Natural killer cell (primary cell): ENCODE measurements around the gene SMIM41. TPM values are rescaled to one million over a fixed set of nuclear protein-coding genes. Genes with fewer than 3 reads are reported as not detected.
A peak's percentile ranks its signal among the peaks of the same experiment; 100 is the strongest.

Experiments used
- ATAC-seq, 3 donors: fragments of 150-1000 bp in 2 of 3; fragments of 200-7000 bp in 1 of 3; cut with Tn5 transposase; 1 replicate in 1 of 3; 2 replicates in 2 of 3; pipeline ENCODE4 v1.10.0; 2021; ENCODE audit warnings: mild to moderate bottlenecking in 2 of 3, moderate library complexity in 2 of 3
- DNase-seq, 2 donors: peaks; one replicate each; pipeline versions ENCODE4 v3.0.0 to v3.0.0-alpha.2; 2013 to 2021; ENCODE audit warnings: mixed read lengths in 1 of 2
- H3K27ac ChIP-seq: one replicate; pipeline ENCODE4 v1.5.1; 2013; ENCODE audit warnings: mild to moderate bottlenecking, low read length
- H3K27me3 ChIP-seq: one replicate; pipeline ENCODE4 v1.6.1; 2013; ENCODE audit warnings: low read length; ENCODE audit not compliant: control insufficient read depth, insufficient read depth
- H3K36me3 ChIP-seq: one replicate; pipeline ENCODE4 v1.6.1; 2013; ENCODE audit warnings: low read length; ENCODE audit not compliant: control insufficient read depth, insufficient read depth
- H3K4me1 ChIP-seq: one replicate; pipeline ENCODE4 v1.6.1; 2013; ENCODE audit warnings: low read length; ENCODE audit not compliant: control insufficient read depth, insufficient read depth
- H3K4me3 ChIP-seq: one replicate; pipeline ENCODE4 v1.5.1; 2013; ENCODE audit warnings: low read length
- H3K9me3 ChIP-seq: one replicate; pipeline ENCODE4 v1.6.1; 2013; ENCODE audit warnings: low read length; ENCODE audit not compliant: control insufficient read depth, insufficient read depth
- H3K27ac Mint-ChIP-seq, 2 donors: one replicate each; pipeline ENCODE4 v1.8.0; 2022; ENCODE audit warnings: mild to moderate bottlenecking in 2 of 2, mixed read lengths in 2 of 2, moderate library complexity in 1 of 2
- H3K27me3 Mint-ChIP-seq, 2 donors: one replicate each; pipeline ENCODE4 v1.8.0; 2022; ENCODE audit warnings: low read depth in 2 of 2, mixed read lengths in 2 of 2
- H3K36me3 Mint-ChIP-seq: one replicate; pipeline ENCODE4 v1.8.0; 2022; ENCODE audit warnings: mixed read lengths
- H3K4me1 Mint-ChIP-seq, 2 donors: one replicate each; pipeline ENCODE4 v1.8.0; 2022; ENCODE audit warnings: mixed read lengths in 2 of 2
- H3K4me3 Mint-ChIP-seq: one replicate; pipeline ENCODE4 v1.8.0; 2022; ENCODE audit warnings: mild to moderate bottlenecking, moderate library complexity, mixed read lengths
- H3K9me3 Mint-ChIP-seq, 2 donors: one replicate each; pipeline ENCODE4 v1.8.0; 2022; ENCODE audit warnings: mixed read lengths in 2 of 2
- WGBS: methylation state at CpG from one replicate; pipeline ENCODE4 v1.1.7; 2013; ENCODE audit warnings: missing lambda C conversion rate; ENCODE audit not compliant: insufficient coverage; 5-methylcytosine and 5-hydroxymethylcytosine counted together
- intact Hi-C: fragments of 100-400 bp; cut with micrococcal nuclease; formaldehyde crosslinking; loops from one replicate; pipeline ENCODE4 v1.14.2; 2022
- total RNA-seq, 4 donors: library from RNA; stranded (reverse); fragments of 120-200 nt in 1 of 4; gene quantifications; one replicate each; pipeline versions ENCODE4 v1.2.3 to v1.2.4, GENCODE V29; 2013 to 2022
- TF ChIP-seq, protein P1 (sequence below): fragments of 200-600 bp; IDR thresholded peaks from one replicate; pipeline ENCODE4 v1.8.0; 2022; ENCODE audit warnings: antibody characterized with exemption

The SMIM41 gene
- total RNA-seq, 3 donors from 2014 or later (not counting 1 experiment from before 2014, with no cell fraction given) = not detected

DNA sequence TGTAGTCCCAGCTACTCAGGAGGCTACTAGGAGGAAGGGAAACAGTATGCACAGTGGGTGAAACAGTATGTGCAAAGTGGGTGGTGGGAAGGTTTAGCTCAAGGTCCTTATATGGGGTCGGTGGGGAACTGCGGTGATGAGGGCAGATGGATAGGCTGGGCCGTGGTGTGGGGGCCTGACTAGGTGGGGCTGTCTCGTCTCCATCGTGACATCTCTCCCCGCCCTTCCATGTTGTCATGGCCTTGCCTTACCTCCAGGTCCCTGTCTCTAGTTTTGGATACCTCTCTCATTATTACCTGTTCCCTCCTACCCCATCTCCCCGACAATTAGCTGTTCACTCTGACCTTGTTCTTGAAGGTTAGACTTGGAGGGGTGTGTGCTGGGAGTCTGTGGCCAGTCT, 32.6 kb upstream of the SMIM41 start:
- Mint-ChIP-seq H3K4me3 (no peak overlapping the region), H3K9me3 (no peaks in the 10 kb centered on the region), H3K27ac (peak overlapping the region in 1 of 2 donors; percentile 18), H3K4me1 (peaks cover 34 to 44% of the 10 kb centered on the region in 2 donors), H3K27me3 (peaks cover 0 to 9% of the 10 kb centered on the region in 2 donors), H3K36me3 (no peaks in the 10 kb centered on the region)
- Histone ChIP-seq H3K9me3 (no peaks in the 10 kb centered on the region), H3K27ac (no peak overlapping the region), H3K4me3 (no peak overlapping the region), H3K36me3 (no peaks in the 10 kb centered on the region), H3K27me3 (no peaks in the 10 kb centered on the region), H3K4me1 (peaks cover 43% of the 10 kb centered on the region)
- WGBS = 94% methylated on average over 6 of the region's 7 CpGs
- DNase-seq (no peak), ATAC-seq (no peak)
- TF ChIP-seq, protein P1, sequence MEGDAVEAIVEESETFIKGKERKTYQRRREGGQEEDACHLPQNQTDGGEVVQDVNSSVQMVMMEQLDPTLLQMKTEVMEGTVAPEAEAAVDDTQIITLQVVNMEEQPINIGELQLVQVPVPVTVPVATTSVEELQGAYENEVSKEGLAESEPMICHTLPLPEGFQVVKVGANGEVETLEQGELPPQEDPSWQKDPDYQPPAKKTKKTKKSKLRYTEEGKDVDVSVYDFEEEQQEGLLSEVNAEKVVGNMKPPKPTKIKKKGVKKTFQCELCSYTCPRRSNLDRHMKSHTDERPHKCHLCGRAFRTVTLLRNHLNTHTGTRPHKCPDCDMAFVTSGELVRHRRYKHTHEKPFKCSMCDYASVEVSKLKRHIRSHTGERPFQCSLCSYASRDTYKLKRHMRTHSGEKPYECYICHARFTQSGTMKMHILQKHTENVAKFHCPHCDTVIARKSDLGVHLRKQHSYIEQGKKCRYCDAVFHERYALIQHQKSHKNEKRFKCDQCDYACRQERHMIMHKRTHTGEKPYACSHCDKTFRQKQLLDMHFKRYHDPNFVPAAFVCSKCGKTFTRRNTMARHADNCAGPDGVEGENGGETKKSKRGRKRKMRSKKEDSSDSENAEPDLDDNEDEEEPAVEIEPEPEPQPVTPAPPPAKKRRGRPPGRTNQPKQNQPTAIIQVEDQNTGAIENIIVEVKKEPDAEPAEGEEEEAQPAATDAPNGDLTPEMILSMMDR = no peak
- intact Hi-C loops = no loop called here

DNA sequence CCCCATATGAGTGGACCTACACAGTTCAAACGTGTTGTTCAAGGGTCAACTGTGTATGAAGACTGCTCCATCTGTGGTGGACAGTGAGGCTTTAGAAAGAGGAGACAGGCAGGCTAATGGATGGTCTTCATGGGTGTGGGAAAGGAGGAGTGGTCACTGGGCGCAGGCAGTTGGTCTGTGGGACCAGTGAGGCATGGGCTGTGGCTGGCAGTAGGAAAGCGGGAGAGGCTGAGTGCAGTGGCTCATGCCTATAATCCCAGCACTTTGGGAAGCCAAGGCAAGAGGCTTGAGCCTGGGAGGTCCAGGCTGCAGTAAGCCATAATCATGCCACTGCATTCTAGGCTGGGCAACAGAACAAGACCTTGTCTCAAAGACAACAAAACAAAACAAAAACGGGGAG, 30.2 kb upstream of the SMIM41 start:
- WGBS = 78% methylated on average over 4 of the region's 4 CpGs
- Mint-ChIP-seq H3K36me3 (no peaks in the 10 kb centered on the region), H3K27me3 (peaks cover 0 to 7% of the 10 kb centered on the region in 2 donors), H3K9me3 (no peaks in the 10 kb centered on the region), H3K4me1 (peaks cover 31 to 40% of the 10 kb centered on the region in 2 donors), H3K4me3 (peak overlapping the region; percentile 81), H3K27ac (peak overlapping the region; percentile 95 to 97)
- TF ChIP-seq, protein P1 = no peak
- ATAC-seq (no peak), DNase-seq (no peak)
- Histone ChIP-seq H3K9me3 (no peaks in the 10 kb centered on the region), H3K4me1 (peaks cover 43% of the 10 kb centered on the region), H3K27ac (no peak overlapping the region), H3K27me3 (no peaks in the 10 kb centered on the region), H3K4me3 (no peak overlapping the region), H3K36me3 (no peaks in the 10 kb centered on the region)
- intact Hi-C loops = no loop called here

DNA sequence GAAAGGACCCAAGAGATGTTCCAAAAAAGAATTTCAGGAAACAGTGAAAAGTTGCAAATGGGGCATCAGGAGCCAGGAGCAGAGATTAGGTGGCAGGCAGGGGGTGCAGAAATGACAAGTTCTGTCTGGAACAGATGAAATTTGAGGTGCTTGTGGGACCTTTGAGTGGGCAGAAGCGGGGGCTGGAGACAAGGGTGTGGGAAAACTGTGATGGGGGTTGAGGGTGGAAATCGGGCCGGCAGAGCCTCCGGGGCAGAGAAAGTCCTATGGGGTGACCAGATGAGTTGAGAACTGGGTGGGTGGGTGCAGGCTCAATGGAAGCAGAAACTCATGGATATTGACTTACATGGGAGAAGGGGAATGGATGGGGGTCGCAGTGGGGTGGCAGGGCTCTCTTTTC, 29.8 kb upstream of the SMIM41 start:
- peaks cover 43% of the 10 kb centered on the region for H3K4me1 ChIP-seq
- Mint-ChIP-seq H3K27ac (peak overlapping the region; percentile 95 to 97), H3K27me3 (peaks cover 0 to 7% of the 10 kb centered on the region in 2 donors), H3K9me3 (no peaks in the 10 kb centered on the region), H3K4me1 (peaks cover 31 to 40% of the 10 kb centered on the region in 2 donors), H3K36me3 (no peaks in the 10 kb centered on the region), H3K4me3 (peak overlapping the region; percentile 96)
- no peaks in the 10 kb centered on the region for H3K9me3 ChIP-seq
- no peak overlapping the region for H3K4me3 ChIP-seq
- 85% methylated on average over 5 of the region's 5 CpGs for WGBS
- no peaks in the 10 kb centered on the region for H3K36me3 ChIP-seq
- no peak overlapping the region for H3K27ac ChIP-seq
- TF ChIP-seq, protein P1 = no peak
- no peaks in the 10 kb centered on the region for H3K27me3 ChIP-seq
- DNase-seq (no peak), ATAC-seq (no peak)
- intact Hi-C loops = loop anchor here (1.0 kb wide), 3 partner anchors 7 to 43 kb away; partner anchors contain the start of gene TAMALIN
